Naive thymus-derived CD4-positive, alpha-beta T cell (primary cell): ENCODE results near the gene MFF. TPM values are rescaled to one million over a fixed set of nuclear protein-coding genes. Genes with fewer than 3 reads are reported as not detected.

Experiments used
- ATAC-seq: fragments of 150-1000 bp; cut with Tn5 transposase; 2 replicates; pipeline ENCODE4 v1.10.0; 2021; ENCODE audit warnings: mild to moderate bottlenecking, moderate library complexity
- CTCF ChIA-PET: fragments of 350-600 bp; sonication (Branson Sonifier 250); formaldehyde crosslinking; loops from one replicate; lab custom pipeline; 2021; ENCODE audit warnings: antibody characterized with exemption; lab: Charles Lee
- POLR2A ChIA-PET: fragments of 350-600 bp; sonication (Branson Sonifier 250); formaldehyde crosslinking; loops from one replicate; lab custom pipeline; 2021; ENCODE audit warnings: antibody characterized with exemption, inconsistent platforms; lab: Charles Lee
- DNase-seq, 9 donors: peaks; one replicate each; pipeline versions ENCODE4 v3.0.0 to v3.0.0-alpha.2; 2020 to 2022; ENCODE audit warnings: mixed read lengths in 1 of 9
- H3K27ac ChIP-seq: one replicate; pipeline ENCODE4 v1.7.0; 2013; ENCODE audit warnings: mild to moderate bottlenecking, low read depth, low read length, moderate library complexity
- H3K27me3 ChIP-seq, 2 donors: one replicate each; pipeline ENCODE4 v1.7.0; 2013; ENCODE audit warnings: low read length in 2 of 2, mild to moderate bottlenecking in 2 of 2, moderate library complexity in 2 of 2; ENCODE audit not compliant: control insufficient read depth in 2 of 2, insufficient read depth in 2 of 2
- H3K36me3 ChIP-seq, 3 experiments: 1 replicate in 2 of 3; 2 replicates in 1 of 3; pipeline ENCODE4 v1.7.0; 2013; ENCODE audit warnings: low read length in 3 of 3, mild to moderate bottlenecking in 3 of 3, moderate library complexity in 1 of 3; ENCODE audit not compliant: insufficient read depth in 3 of 3, control insufficient read depth in 2 of 3
- H3K4me1 ChIP-seq, 2 donors: one replicate each; pipeline ENCODE4 v1.7.0; 2013; ENCODE audit warnings: low read length in 2 of 2, mild to moderate bottlenecking in 2 of 2, moderate library complexity in 1 of 2; ENCODE audit not compliant: control insufficient read depth in 2 of 2, insufficient read depth in 2 of 2
- H3K4me3 ChIP-seq: 2 replicates; pipeline ENCODE4 v1.7.0; 2013; ENCODE audit warnings: mild to moderate bottlenecking, low read length
- H3K9me3 ChIP-seq, 3 experiments: 1 replicate in 2 of 3; 2 replicates in 1 of 3; pipeline ENCODE4 v1.7.0; 2013; ENCODE audit warnings: low read length in 3 of 3; ENCODE audit not compliant: control insufficient read depth in 2 of 3
- H3K27ac Mint-ChIP-seq, 9 donors: one replicate each; pipeline ENCODE4 v1.8.0; 2020 to 2022; ENCODE audit warnings: mixed read lengths in 9 of 9, mild to moderate bottlenecking in 8 of 9, moderate library complexity in 5 of 9, inconsistent platforms in 2 of 9
- H3K27me3 Mint-ChIP-seq, 5 donors: one replicate each; pipeline ENCODE4 v1.8.0; 2021 to 2022; ENCODE audit warnings: mixed read lengths in 5 of 5, mild to moderate bottlenecking in 1 of 5
- H3K36me3 Mint-ChIP-seq, 5 donors: one replicate each; pipeline ENCODE4 v1.8.0; 2020 to 2022; ENCODE audit warnings: mixed read lengths in 5 of 5, mild to moderate bottlenecking in 3 of 5, inconsistent platforms in 1 of 5
- H3K4me1 Mint-ChIP-seq, 7 donors: one replicate each; pipeline ENCODE4 v1.8.0; 2020 to 2022; ENCODE audit warnings: mixed read lengths in 7 of 7, mild to moderate bottlenecking in 3 of 7, inconsistent platforms in 1 of 7
- H3K4me3 Mint-ChIP-seq, 10 donors: one replicate each; pipeline ENCODE4 v1.8.0; 2020 to 2022; ENCODE audit warnings: mild to moderate bottlenecking in 10 of 10, mixed read lengths in 10 of 10, moderate library complexity in 6 of 10, inconsistent platforms in 2 of 10
- H3K9me3 Mint-ChIP-seq, 11 donors: one replicate each; pipeline ENCODE4 v1.8.0; 2020 to 2022; ENCODE audit warnings: mixed read lengths in 11 of 11, mild to moderate bottlenecking in 4 of 11, inconsistent platforms in 1 of 11, moderate library complexity in 1 of 11
- intact Hi-C, 2 donors: fragments of 100-400 bp; cut with micrococcal nuclease; formaldehyde crosslinking; loops; one replicate each; pipeline ENCODE4 v1.15.1; 2023
- polyA plus RNA-seq, 2 donors: library from polyadenylated mRNA; unstranded; fragments of 300-500 nt; fragmentation: Illumina TruSeq; gene quantifications; one replicate each; pipeline ENCODE4 v1.2.3, GENCODE V29; 2021
- total RNA-seq, 6 experiments: library from RNA in 5 of 6; stranded (reverse) in 5 of 6; gene quantifications; 1 replicate in 5 of 6; 2 replicates in 1 of 6; pipeline ENCODE4 v1.2.3 and lab custom pipeline; 2021 to 2026

Gene MFF
- total and polyA plus RNA-seq, 7 experiments from 2014 or later: 51.7 to 153 (median 63.1) TPM

GRCh38 chr2:227295806-227296205, 29.2 kb upstream of the MFF start:
- ATAC-seq: no peak
- Mint-ChIP-seq H3K4me3 (no peak overlapping the region), H3K4me1 (peaks cover 0 to 6% (median 0%) of the 10 kb centered on the region in 7 donors), H3K36me3 (peaks cover 0 to 11% (median 6%) of the 10 kb centered on the region in 5 donors), H3K9me3 (no peaks in the 10 kb centered on the region), H3K27ac (no peak overlapping the region), H3K27me3 (no peaks in the 10 kb centered on the region)
- no peaks in the 10 kb centered on the region for H3K4me1 ChIP-seq
- H3K27me3 ChIP-seq: no peaks in the 10 kb centered on the region
- H3K9me3 ChIP-seq: no peaks in the 10 kb centered on the region
- no peak overlapping the region for H3K4me3 ChIP-seq
- intact Hi-C loops: no loop called here
- no peaks in the 10 kb centered on the region for H3K36me3 ChIP-seq
- no peak for DNase-seq
- no peak overlapping the region for H3K27ac ChIP-seq
- ChIA-PET CTCF (no interaction called here), POLR2A (no interaction called here)

DNA sequence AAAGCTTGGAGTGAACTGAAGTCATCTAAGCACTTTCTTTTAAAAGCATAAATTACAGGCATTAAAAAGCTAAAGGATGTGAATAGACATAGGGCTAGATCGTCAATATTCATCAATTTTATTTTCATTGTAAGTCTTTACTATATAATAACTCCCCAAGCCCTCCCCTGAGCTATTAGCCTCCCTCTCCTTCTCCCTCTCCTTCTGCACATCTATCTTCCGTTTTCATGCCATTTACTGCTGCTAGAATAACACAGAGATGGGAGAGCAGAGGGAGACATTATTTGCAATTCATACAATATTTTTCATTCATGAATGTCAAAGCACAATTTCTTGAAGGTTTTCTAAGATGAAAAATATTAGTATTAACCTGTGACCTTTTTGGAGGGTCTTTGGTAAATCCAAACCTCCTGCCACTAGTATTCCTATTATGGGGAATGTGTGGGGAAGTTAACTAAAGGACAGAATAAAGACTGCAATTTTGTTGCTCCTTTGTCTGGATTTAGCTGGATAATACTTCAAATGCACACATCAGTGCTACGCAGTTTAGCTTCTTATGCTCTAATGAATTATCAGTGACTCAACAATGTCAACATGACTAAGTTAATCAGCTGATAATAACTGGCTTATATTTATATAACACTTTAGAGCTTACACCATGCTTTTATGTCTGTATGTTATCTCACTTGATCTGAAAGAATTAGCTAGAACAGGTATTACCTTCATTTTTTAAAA, 28.2 kb upstream of the MFF start:
- DNase-seq: no peak
- Mint-ChIP-seq H3K4me1 (peaks cover 0 to 6% (median 0%) of the 10 kb centered on the region in 7 donors), H3K4me3 (no peak overlapping the region), H3K27ac (no peak overlapping the region), H3K27me3 (no peaks in the 10 kb centered on the region), H3K9me3 (no peaks in the 10 kb centered on the region), H3K36me3 (peaks cover 0 to 20% (median 11%) of the 10 kb centered on the region in 5 donors)
- H3K9me3 ChIP-seq: no peaks in the 10 kb centered on the region
- intact Hi-C loops: no loop called here
- POLR2A ChIA-PET: interaction anchor here (0.6 kb wide), 1 partner anchor 457 kb away, joined by 3 read pairs; no protein-coding TSS in a partner anchor
- no peak overlapping the region for H3K27ac ChIP-seq
- CTCF ChIA-PET: no interaction called here
- H3K27me3 ChIP-seq: no peaks in the 10 kb centered on the region
- H3K4me3 ChIP-seq: no peak overlapping the region
- H3K36me3 ChIP-seq: no peaks in the 10 kb centered on the region
- no peaks in the 10 kb centered on the region for H3K4me1 ChIP-seq
- no peak for ATAC-seq

- Mint-ChIP-seq H3K27ac (no peak overlapping the region), H3K9me3 (no peaks in the 10 kb centered on the region), H3K4me1 (no peaks in the 10 kb centered on the region), H3K36me3 (peaks cover 0 to 30% (median 14%) of the 10 kb centered on the region in 5 donors), H3K27me3 (no peaks in the 10 kb centered on the region), H3K4me3 (no peak overlapping the region)
- ChIA-PET CTCF (no interaction called here), POLR2A (no interaction called here)
- ATAC-seq: no peak
- no peaks in the 10 kb centered on the region for H3K27me3 ChIP-seq
- no peak overlapping the region for H3K27ac ChIP-seq
- intact Hi-C loops: no loop called here
- DNase-seq: no peak
- H3K4me1 ChIP-seq: no peaks in the 10 kb centered on the region
- H3K36me3 ChIP-seq: no peaks in the 10 kb centered on the region
- no peak overlapping the region for H3K4me3 ChIP-seq
- no peaks in the 10 kb centered on the region for H3K9me3 ChIP-seq
These were observed 23.5 kb upstream of the MFF start for GRCh38 chr2:227301523-227301922.

DNA sequence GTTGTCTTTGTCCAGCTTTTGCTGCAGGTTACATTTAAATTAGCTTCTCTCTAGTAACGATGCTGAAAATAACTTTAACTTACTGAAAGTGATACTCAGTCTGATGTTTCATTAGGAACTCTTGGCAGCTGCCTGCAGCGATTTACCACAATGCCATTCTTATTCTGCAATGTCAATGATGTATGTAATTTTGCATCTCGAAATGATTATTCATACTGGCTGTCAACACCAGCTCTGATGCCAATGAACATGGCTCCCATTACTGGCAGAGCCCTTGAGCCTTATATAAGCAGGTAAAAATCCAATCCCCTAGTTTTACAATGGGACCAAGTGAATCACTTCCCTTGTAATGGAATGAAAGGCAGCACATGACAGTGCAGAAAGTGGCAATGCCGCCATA, 16.3 kb upstream of the MFF start:
- DNase-seq (no peak), ATAC-seq (no peak)
- no peaks in the 10 kb centered on the region for H3K9me3 Mint-ChIP-seq
- no peak overlapping the region for H3K27ac Mint-ChIP-seq
- peaks cover 0 to 7% (median 0%) of the 10 kb centered on the region in 5 donors for H3K36me3 Mint-ChIP-seq
- H3K27me3 Mint-ChIP-seq: peaks cover 0 to 5% (median 0%) of the 10 kb centered on the region in 5 donors
- no peaks in the 10 kb centered on the region for H3K27me3 ChIP-seq
- no peaks in the 10 kb centered on the region for H3K9me3 ChIP-seq
- intact Hi-C loops: no loop called here
- H3K4me1 Mint-ChIP-seq: no peaks in the 10 kb centered on the region
- no peak overlapping the region for H3K4me3 Mint-ChIP-seq
- no peaks in the 10 kb centered on the region for H3K36me3 ChIP-seq
- ChIA-PET POLR2A (no interaction called here), CTCF (no interaction called here)
- H3K27ac ChIP-seq: no peak overlapping the region
- no peak overlapping the region for H3K4me3 ChIP-seq
- no peaks in the 10 kb centered on the region for H3K4me1 ChIP-seq

DNA sequence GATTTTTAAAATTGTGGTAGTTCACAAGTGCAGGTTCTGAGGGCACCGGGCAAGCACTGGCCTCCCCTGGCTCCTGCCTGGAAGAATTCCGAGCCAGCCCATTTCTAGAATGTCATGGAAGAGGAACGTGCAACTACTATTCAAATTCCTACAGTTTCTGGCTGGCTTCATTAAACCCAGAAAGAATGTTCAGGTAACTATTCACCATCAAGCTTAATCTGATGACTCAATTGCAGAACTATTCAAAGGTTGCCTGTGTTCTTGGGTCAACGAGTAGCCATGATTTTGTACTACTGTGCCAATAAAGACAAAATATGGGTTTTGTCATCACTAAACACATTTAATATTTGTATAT, 14.3 kb upstream of the MFF start:
- H3K4me3 Mint-ChIP-seq: no peak overlapping the region
- ATAC-seq: no peak

DNA sequence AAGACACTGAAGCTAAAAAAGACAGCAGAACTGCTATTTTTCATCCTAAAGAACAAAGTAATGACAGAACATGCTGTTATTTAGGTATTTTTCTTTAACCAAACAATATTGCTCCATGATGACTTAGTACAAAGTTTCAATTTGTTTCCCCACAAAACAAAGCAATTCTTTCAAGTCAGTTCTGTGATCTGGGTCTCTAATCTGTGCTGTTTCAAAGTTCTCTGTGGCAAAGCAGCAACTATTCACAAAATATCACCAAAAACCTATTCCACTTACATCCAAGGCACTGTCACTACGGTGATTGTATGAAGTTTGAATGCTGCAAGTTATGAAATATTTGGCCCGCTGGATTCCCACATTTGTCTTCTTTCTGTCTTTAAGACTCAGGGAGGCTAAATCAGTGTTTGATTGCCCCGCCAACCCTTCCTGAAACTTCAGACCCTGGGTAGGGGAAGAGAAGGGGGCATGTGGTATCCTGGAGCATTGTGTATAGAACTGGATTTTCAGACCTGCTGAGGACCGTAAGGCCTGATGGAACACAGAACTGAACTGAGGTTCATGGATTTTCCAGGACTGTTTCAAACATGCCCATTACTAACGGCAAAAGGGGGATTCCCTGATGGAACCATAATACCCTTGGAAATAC, 13.1 kb upstream of the MFF start:
- Mint-ChIP-seq H3K9me3 (peaks cover 0 to 4% (median under 1%) of the 10 kb centered on the region in 11 donors), H3K4me1 (no peaks in the 10 kb centered on the region), H3K27me3 (peaks cover 0 to 5% (median 2%) of the 10 kb centered on the region in 5 donors), H3K27ac (no peak overlapping the region), H3K4me3 (no peak overlapping the region), H3K36me3 (peaks cover 0 to 3% (median 2%) of the 10 kb centered on the region in 5 donors)
- POLR2A ChIA-PET: no interaction called here
- Histone ChIP-seq H3K4me3 (no peak overlapping the region), H3K36me3 (no peaks in the 10 kb centered on the region), H3K4me1 (no peaks in the 10 kb centered on the region), H3K9me3 (no peaks in the 10 kb centered on the region), H3K27me3 (no peaks in the 10 kb centered on the region), H3K27ac (no peak overlapping the region)
- DNase-seq (no peak), ATAC-seq (no peak)
- intact Hi-C loops: no loop called here
- CTCF ChIA-PET: no interaction called here

More for the DNA sequence above, 14.3 kb upstream of the MFF start:
- peaks cover 0 to 5% (median 0%) of the 10 kb centered on the region in 5 donors for H3K27me3 Mint-ChIP-seq
- CTCF ChIA-PET: no interaction called here
- no peak overlapping the region for H3K27ac Mint-ChIP-seq
- H3K4me3 ChIP-seq: no peak overlapping the region
- no peaks in the 10 kb centered on the region for H3K4me1 Mint-ChIP-seq
- H3K36me3 ChIP-seq: no peaks in the 10 kb centered on the region
- H3K36me3 Mint-ChIP-seq: no peaks in the 10 kb centered on the region
- H3K4me1 ChIP-seq: no peaks in the 10 kb centered on the region
- no peaks in the 10 kb centered on the region for H3K9me3 ChIP-seq
- intact Hi-C loops: no loop called here
- DNase-seq: no peak
- no peaks in the 10 kb centered on the region for H3K9me3 Mint-ChIP-seq
- POLR2A ChIA-PET: no interaction called here
- no peak overlapping the region for H3K27ac ChIP-seq
- H3K27me3 ChIP-seq: no peaks in the 10 kb centered on the region

- H3K4me3 Mint-ChIP-seq: no peak overlapping the region
- peaks cover 0 to 8% (median 6%) of the 10 kb centered on the region in 5 donors for H3K36me3 Mint-ChIP-seq
- H3K4me3 ChIP-seq: no peak overlapping the region
- no peak overlapping the region for H3K27ac Mint-ChIP-seq
- DNase-seq (no peak), ATAC-seq (no peak)
- H3K4me1 Mint-ChIP-seq: no peaks in the 10 kb centered on the region
- H3K9me3 Mint-ChIP-seq: peaks cover 0 to 10% (median 2%) of the 10 kb centered on the region in 11 donors
- no peaks in the 10 kb centered on the region for H3K9me3 ChIP-seq
- no peak overlapping the region for H3K27ac ChIP-seq
- CTCF ChIA-PET: no interaction called here
- H3K4me1 ChIP-seq: no peaks in the 10 kb centered on the region
- peaks cover 0 to 6% (median 4%) of the 10 kb centered on the region in 5 donors for H3K27me3 Mint-ChIP-seq
- POLR2A ChIA-PET: no interaction called here
- H3K36me3 ChIP-seq: no peaks in the 10 kb centered on the region
- intact Hi-C loops: no loop called here
- H3K27me3 ChIP-seq: no peaks in the 10 kb centered on the region
These were observed 12.5 kb upstream of the MFF start for GRCh38 chr2:227312579-227312978.
